ENCODE measurements around the gene ST8SIA6.

The ST8SIA6 gene

GRCh38 chr10:17396004-17396403, 58.4 kb downstream of the ST8SIA6 start:
- no peak for TF ChIP-seq RAD21 (IDR thresholded peaks at IDR 0.05; ENCODE audit: low read depth)
- TF ChIP-seq, protein P1, sequence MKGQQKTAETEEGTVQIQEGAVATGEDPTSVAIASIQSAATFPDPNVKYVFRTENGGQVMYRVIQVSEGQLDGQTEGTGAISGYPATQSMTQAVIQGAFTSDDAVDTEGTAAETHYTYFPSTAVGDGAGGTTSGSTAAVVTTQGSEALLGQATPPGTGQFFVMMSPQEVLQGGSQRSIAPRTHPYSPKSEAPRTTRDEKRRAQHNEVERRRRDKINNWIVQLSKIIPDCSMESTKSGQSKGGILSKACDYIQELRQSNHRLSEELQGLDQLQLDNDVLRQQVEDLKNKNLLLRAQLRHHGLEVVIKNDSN (IDR thresholded peaks at IDR 0.05) = no peak
- TF ChIP-seq NFIC (IDR thresholded peaks at IDR 0.05) = no peak
- TF ChIP-seq TEAD4 (IDR thresholded peaks at IDR 0.05) = no peak
- TF ChIP-seq TAF1 (IDR thresholded peaks at IDR 0.05; ENCODE audit: low read depth) = no peak
- no peak for TF ChIP-seq YY1 (IDR thresholded peaks at IDR 0.05; ENCODE audit: low read depth)
- TF ChIP-seq FOXM1 (IDR thresholded peaks at IDR 0.05; ENCODE audit: borderline replicate concordance, low read depth) = no peak

GRCh38 chr10:17394854-17395253, 59.5 kb downstream of the ST8SIA6 start:
- TF ChIP-seq CREB1 (IDR thresholded peaks at IDR 0.05; ENCODE audit: low read depth) (no peak), YY1 (IDR thresholded peaks at IDR 0.05; ENCODE audit: low read depth) (no peak), RAD21 (IDR thresholded peaks at IDR 0.05; ENCODE audit: low read depth) (no peak), FOXM1 (IDR thresholded peaks at IDR 0.05; ENCODE audit: borderline replicate concordance, low read depth) (no peak), EGR1 (IDR thresholded peaks at IDR 0.05) (no peak), REST (IDR thresholded peaks at IDR 0.05; ENCODE audit: low read depth) (no peak), TEAD4 (IDR thresholded peaks at IDR 0.05) (no peak), CEBPB (IDR thresholded peaks at IDR 0.05) (no peak), ZBTB7A (IDR thresholded peaks at IDR 0.05; ENCODE audit: low read depth) (no peak), TCF12 (IDR thresholded peaks at IDR 0.05; ENCODE audit: low read depth) (no peak), TAF1 (IDR thresholded peaks at IDR 0.05; ENCODE audit: low read depth) (no peak)
- TF ChIP-seq, protein P1 (IDR thresholded peaks at IDR 0.05) = no peak

DNA sequence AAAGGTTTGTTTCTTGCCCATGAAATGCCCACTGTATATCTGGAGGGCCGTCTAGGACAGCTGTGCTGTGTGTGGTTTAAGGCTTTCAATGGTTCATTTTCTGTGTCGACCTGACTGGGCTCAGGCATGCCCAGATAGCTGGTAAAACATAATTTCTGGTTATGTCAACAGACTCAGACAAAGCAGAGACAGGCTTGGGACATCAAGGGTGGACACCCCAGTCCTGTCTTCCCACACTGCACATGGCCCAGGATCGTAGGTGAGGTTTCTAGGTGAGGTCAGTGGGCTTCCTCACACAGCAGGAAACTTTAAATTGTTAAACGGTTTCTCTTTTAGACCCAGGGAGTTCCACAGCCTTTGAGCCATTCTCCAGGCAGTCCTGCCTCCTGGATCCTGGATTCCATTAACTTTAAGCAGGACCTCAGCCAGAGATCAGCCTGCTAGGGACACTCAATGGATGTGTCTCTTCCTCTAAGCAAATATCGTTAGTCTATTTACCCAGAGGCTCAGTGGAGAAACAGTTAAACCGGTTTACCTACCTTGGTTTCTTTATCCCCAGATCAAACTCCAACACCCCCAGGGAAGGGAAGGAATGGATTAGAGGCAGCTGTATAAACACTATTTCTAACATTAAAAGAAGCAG, 66.4 kb downstream of the ST8SIA6 start:
- TF ChIP-seq TCF12 (IDR thresholded peaks at IDR 0.05; ENCODE audit: low read depth) = no peak
- TF ChIP-seq YY1 (IDR thresholded peaks at IDR 0.05; ENCODE audit: low read depth) = no peak
- TF ChIP-seq MAX (IDR thresholded peaks at IDR 0.05) = no peak
- TF ChIP-seq, protein P1 (IDR thresholded peaks at IDR 0.05) = no peak
- TF ChIP-seq RAD21 (IDR thresholded peaks at IDR 0.05; ENCODE audit: low read depth) = no peak
- no peak for TF ChIP-seq NFIC (IDR thresholded peaks at IDR 0.05)
- no peak for TF ChIP-seq REST (IDR thresholded peaks at IDR 0.05; ENCODE audit: low read depth)
- no peak for TF ChIP-seq EP300 (IDR thresholded peaks at IDR 0.05; ENCODE audit: borderline replicate concordance)
- TF ChIP-seq CREB1 (IDR thresholded peaks at IDR 0.05; ENCODE audit: low read depth) = no peak
- no peak for TF ChIP-seq ZBTB7A (IDR thresholded peaks at IDR 0.05; ENCODE audit: low read depth)
- TF ChIP-seq TAF1 (IDR thresholded peaks at IDR 0.05; ENCODE audit: low read depth) = no peak
- TF ChIP-seq FOXM1 (IDR thresholded peaks at IDR 0.05; ENCODE audit: borderline replicate concordance, low read depth) = no peak

DNA sequence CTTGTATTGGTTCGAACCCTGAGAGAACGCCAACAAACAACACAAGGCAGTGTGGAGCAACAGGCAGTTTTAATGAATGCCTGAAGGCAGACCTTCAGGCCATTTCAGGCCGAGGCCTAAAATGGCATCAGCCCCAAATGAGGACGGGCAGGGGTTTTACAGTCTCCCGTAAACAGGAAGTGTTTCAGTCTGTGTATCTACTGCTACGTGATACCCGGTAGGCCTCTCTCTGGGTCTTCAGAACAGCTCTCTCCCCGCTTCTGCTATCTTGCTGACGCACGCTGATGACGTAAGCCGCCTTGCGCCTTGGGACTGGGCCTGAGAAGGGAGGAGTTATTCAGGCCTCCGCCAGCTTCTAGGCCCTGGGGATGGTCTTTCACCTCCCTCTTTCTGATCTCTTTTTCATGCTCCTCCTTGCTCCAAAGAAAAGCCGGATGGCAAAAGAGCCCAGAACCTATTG, 67.7 kb downstream of the ST8SIA6 start:
- TF ChIP-seq RAD21 (IDR thresholded peaks at IDR 0.05; ENCODE audit: low read depth) (no peak), YY1 (IDR thresholded peaks at IDR 0.05; ENCODE audit: low read depth) (no peak), FOXM1 (IDR thresholded peaks at IDR 0.05; ENCODE audit: borderline replicate concordance, low read depth) (no peak), TAF1 (IDR thresholded peaks at IDR 0.05; ENCODE audit: low read depth) (no peak)

- no peak for TF ChIP-seq CREB1 (IDR thresholded peaks at IDR 0.05; ENCODE audit: low read depth)
- TF ChIP-seq NFIC (IDR thresholded peaks at IDR 0.05) = no peak
- no peak for TF ChIP-seq MAX (IDR thresholded peaks at IDR 0.05)
- no peak for TF ChIP-seq TEAD4 (IDR thresholded peaks at IDR 0.05)
Measured at GRCh38 chr10:17386021-17386420, 68.4 kb downstream of the ST8SIA6 start.

- no peak for TF ChIP-seq FOXM1 (IDR thresholded peaks at IDR 0.05; ENCODE audit: borderline replicate concordance, low read depth)
- TF ChIP-seq EGR1 (IDR thresholded peaks at IDR 0.05) = no peak
- no peak for TF ChIP-seq TCF12 (IDR thresholded peaks at IDR 0.05; ENCODE audit: low read depth)
- TF ChIP-seq MAX (IDR thresholded peaks at IDR 0.05) = no peak
- no peak for TF ChIP-seq NFIC (IDR thresholded peaks at IDR 0.05)
- TF ChIP-seq TEAD4 (IDR thresholded peaks at IDR 0.05) = no peak
- TF ChIP-seq EP300 (IDR thresholded peaks at IDR 0.05; ENCODE audit: borderline replicate concordance) = no peak
- no peak for TF ChIP-seq CREB1 (IDR thresholded peaks at IDR 0.05; ENCODE audit: low read depth)
- TF ChIP-seq YY1 (IDR thresholded peaks at IDR 0.05; ENCODE audit: low read depth) = no peak
- TF ChIP-seq CEBPB (IDR thresholded peaks at IDR 0.05) = no peak
Measured at GRCh38 chr10:17385066-17385465, 69.3 kb downstream of the ST8SIA6 start.
